Caki2 (cell line): ENCODE data around the gene SLC25A25. TPM values are rescaled to one million over a fixed set of nuclear protein-coding genes. Genes with fewer than 3 reads are reported as not detected.

Experiments used
- DNase-seq: peaks from one replicate; pipeline ENCODE4 v3.0.0-alpha.2; 2015; ENCODE audit warnings: low read depth
- in situ Hi-C: cut with HindIII; loops from 2 replicates; pipeline ENCODE4 v1.10.0; 2016; ENCODE audit warnings: low sequenced_read_pairs, low pct_unique_long_range_greater_than_20kb, mixed read lengths
- total RNA-seq: library from RNA; depleted of rRNA; stranded (reverse); fragments of >200 nt; shearing (Covaris generic); gene quantifications from 2 replicates; pipeline ENCODE4 v1.2.3, GENCODE V29; 2014; ENCODE audit warnings: low replicate concordance

The SLC25A25 gene
- total RNA-seq, 1 experiment from 2014 or later, result 5.0 TPM

DNA sequence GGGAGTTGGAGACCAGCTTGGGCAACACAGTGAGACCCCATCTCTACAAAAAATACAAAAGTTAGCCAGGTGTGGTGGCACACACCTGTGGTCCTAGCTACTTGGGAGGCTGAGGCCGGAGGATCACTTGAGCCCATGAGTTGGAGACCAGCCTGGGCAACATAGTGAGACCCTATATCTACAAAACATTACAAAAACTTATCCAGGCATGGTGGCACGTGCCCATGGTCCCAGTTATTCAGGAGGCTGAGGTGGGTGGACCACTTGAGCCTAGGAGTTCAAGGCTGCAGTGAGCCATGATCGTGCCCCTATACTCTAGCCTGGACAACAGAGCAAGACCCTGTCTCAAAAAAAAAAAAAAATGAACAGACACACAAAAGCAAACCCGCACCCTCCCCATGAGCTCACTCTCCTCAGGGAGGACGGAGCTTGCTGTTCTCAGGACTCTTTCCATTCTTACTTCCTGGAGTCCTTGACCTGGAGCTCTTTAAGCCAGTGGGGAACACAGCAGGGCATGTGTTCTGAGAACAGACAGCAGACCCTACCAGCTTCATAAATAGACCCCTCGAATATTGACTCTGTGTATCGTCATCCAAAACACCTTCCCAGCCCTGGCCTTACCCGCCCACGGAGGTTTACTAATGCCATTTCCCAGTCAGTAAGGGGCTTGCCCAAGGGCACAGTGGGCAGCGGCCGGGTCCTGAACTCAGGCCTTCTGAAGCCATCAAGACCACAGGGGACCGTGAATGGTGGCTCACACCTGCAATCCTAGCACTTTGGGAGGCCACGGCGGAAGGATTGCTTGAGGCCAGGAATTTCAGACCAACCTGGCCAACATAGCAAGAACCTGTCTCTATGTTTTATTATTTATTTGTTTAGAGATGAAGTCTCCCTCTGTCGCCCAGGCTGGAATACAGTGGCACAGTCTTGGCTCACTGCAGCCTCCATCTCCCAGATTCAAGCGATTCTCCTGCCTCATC is 48.4 kb downstream of the SLC25A25 start:
- in situ Hi-C loops, result no loop called here
- DNase-seq, result no peak

- peak; percentile 72 for DNase-seq
- in situ Hi-C loops, result no loop called here
These were observed 49.8 kb downstream of the SLC25A25 start for GRCh38 chr9:128117613-128118471.

- no peak for DNase-seq
- in situ Hi-C loops, result no loop called here
These were observed 50.4 kb downstream of the SLC25A25 start for GRCh38 chr9:128118472-128118857.

- no peak for DNase-seq
- in situ Hi-C loops, result no loop called here
These were observed 51.1 kb downstream of the SLC25A25 start for GRCh38 chr9:128118971-128119665.

GRCh38 chr9:128120061-128120740 is 52.2 kb downstream of the SLC25A25 start:
- in situ Hi-C loops, result no loop called here
- no peak for DNase-seq

GRCh38 chr9:128120741-128121465 is 52.9 kb downstream of the SLC25A25 start:
- in situ Hi-C loops, result no loop called here

GRCh38 chr9:128121466-128121810 is 53.4 kb downstream of the SLC25A25 start:
- in situ Hi-C loops, result no loop called here

More at GRCh38 chr9:128120741-128121465, 52.9 kb downstream of the SLC25A25 start:
- DNase-seq, result no peak

GRCh38 chr9:128121924-128122808 is 54.1 kb downstream of the SLC25A25 start:
- in situ Hi-C loops, result no loop called here

More at GRCh38 chr9:128121466-128121810, 53.4 kb downstream of the SLC25A25 start:
- DNase-seq, result no peak

GRCh38 chr9:128122809-128123175 is 54.8 kb downstream of the SLC25A25 start:
- in situ Hi-C loops, result no loop called here
- no peak for DNase-seq

More at GRCh38 chr9:128121924-128122808, 54.1 kb downstream of the SLC25A25 start:
- DNase-seq, result no peak

- in situ Hi-C loops, result no loop called here
- DNase-seq, result no peak
These were observed 55.5 kb downstream of the SLC25A25 start for GRCh38 chr9:128123451-128124080.

DNA sequence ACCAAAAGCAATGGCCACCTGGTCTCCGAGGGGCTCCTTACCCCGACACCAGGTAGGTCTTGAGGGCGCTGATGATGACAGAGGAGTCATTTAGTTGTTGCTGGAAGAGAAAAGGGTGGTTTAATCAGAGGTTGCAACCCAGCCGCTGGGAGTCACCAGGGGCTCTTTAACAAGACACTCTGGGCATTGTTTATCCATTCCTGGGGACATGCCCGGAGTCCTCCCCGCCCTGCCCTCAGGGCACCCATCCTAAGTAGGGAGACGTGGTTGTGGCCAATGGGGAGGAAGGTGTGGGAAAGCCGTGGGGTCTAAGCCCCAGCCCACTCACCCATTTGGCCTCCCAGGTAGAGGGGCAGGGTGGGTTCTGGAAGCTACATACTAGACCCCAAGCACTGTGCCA is 56.4 kb downstream of the SLC25A25 start:
- DNase-seq, result no peak
- in situ Hi-C loops, result no loop called here

DNA sequence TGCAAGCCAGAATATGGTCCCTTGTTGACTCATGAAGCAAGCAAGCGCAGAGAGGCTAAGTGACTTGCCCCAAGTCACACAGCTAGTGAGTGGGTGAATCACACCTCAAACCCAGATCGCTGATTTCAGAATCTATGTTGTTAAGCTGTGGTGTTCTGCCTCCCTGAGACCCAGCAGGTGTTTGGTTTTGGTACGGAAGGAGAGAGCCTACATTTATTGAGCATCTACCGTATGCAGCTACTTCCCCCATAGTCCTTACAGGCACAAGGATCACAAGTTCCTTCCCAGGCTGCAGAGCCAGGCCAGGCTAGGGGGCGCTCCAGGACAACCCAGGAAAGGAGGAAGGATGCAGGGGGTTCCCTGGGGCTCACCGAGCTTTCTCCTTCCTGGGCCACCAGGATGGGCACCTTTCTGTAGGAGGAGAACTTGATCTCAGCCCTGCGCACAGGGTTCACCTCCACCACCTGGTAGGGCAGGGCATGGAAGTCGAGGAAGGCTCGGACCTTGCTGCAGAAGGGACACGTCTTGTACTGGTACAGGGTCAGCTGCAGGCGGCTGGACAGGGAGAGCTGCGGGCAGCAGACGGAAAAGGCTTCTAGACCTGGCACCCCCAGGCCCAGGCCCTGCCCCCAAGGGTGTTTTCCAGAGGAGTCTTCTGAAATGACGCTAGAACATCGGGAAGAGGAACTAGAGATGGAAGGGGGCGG is 57.0 kb downstream of the SLC25A25 start:
- in situ Hi-C loops, result no loop called here
- DNase-seq, result peak; percentile 46

- no peak for DNase-seq
- in situ Hi-C loops, result no loop called here
These were observed 57.7 kb downstream of the SLC25A25 start for GRCh38 chr9:128125580-128126354.

DNA sequence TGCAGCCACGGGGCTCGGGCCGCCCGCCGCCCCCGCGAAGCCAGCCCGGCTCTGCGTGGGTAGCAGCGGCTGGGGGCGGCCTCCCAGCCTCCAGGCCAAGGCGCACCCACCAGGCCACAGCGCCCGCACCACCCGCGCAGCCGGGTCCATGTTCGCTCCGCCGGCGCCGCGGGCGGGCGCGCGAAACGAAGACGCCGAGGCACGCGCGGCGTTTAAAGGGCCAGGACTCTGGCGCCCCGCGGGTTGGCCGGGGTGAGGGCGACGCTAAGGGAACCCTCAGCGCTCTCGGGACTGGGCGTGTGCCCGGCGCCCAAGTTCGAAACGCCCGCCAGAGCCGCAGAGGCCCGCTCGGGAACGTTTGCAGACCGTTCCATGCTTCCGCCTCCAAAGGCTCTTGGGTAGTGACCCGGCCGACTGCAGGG is 59.5 kb downstream of the SLC25A25 start, which contains the start of gene PTGES2:
PTGES2 (minus strand) TSS at position 162 of the 422 bp plus-strand sequence; CDS start at position 150, 12 bp downstream.
- in situ Hi-C loops, result no loop called here
- DNase-seq, result no peak
